ENCODE measurements around the gene TXNDC8. TPM values are rescaled to one million over a fixed set of nuclear protein-coding genes. Genes with fewer than 3 reads are reported as not detected.
"Not testable (repeated sequence)": the region's sequence is repeated elsewhere in the genome, so short reads cannot be mapped to it uniquely, and the experiment has no call there.

TXNDC8 gene
- total RNA-seq, 1 donor from 2014 or later, result not detected

- TF ChIP-seq, protein P1, sequence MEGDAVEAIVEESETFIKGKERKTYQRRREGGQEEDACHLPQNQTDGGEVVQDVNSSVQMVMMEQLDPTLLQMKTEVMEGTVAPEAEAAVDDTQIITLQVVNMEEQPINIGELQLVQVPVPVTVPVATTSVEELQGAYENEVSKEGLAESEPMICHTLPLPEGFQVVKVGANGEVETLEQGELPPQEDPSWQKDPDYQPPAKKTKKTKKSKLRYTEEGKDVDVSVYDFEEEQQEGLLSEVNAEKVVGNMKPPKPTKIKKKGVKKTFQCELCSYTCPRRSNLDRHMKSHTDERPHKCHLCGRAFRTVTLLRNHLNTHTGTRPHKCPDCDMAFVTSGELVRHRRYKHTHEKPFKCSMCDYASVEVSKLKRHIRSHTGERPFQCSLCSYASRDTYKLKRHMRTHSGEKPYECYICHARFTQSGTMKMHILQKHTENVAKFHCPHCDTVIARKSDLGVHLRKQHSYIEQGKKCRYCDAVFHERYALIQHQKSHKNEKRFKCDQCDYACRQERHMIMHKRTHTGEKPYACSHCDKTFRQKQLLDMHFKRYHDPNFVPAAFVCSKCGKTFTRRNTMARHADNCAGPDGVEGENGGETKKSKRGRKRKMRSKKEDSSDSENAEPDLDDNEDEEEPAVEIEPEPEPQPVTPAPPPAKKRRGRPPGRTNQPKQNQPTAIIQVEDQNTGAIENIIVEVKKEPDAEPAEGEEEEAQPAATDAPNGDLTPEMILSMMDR (IDR thresholded peaks at IDR 0.05), result no peak
- ATAC-seq (ENCODE audit: low read depth) (no peak), DNase-seq (no peak)
- peaks cover 7% of the 10 kb centered on the region for H3K27me3 Mint-ChIP-seq
- H3K9me3 Mint-ChIP-seq, result no peaks in the 10 kb centered on the region
- POLR2A ChIA-PET, result no interaction called here
- intact Hi-C loops (cut with micrococcal nuclease), result no loop called here
- no peaks in the 10 kb centered on the region for H3K36me3 Mint-ChIP-seq (ENCODE audit: low read depth)
- H3K4me1 Mint-ChIP-seq, result peaks cover 9% of the 10 kb centered on the region
- H3K27ac Mint-ChIP-seq, result no peak overlapping the region
- H3K4me3 Mint-ChIP-seq, result no peak overlapping the region
- CTCF ChIA-PET, result no interaction called here
Measured at GRCh38 chr9:110319781-110320492, 17.7 kb downstream of the TXNDC8 start.

GRCh38 chr9:110317911-110318310 lies 19.8 kb downstream of the TXNDC8 start:
- H3K27me3 Mint-ChIP-seq, result peaks cover 4% of the 10 kb centered on the region
- intact Hi-C loops (cut with micrococcal nuclease), result loop anchor here (2.0 kb wide), 1 partner anchor 61 kb away; the partner anchor contains the start of gene TXN
- ChIA-PET POLR2A (no interaction called here), CTCF (no interaction called here)
- H3K4me1 Mint-ChIP-seq, result peaks cover 9% of the 10 kb centered on the region
- DNase-seq, result no peak
- TF ChIP-seq, protein P1 (IDR thresholded peaks at IDR 0.05), result no peak
- no peak overlapping the region for H3K4me3 Mint-ChIP-seq
- H3K27ac Mint-ChIP-seq, result no peak overlapping the region
- ATAC-seq (ENCODE audit: low read depth), result no peak
- no peaks in the 10 kb centered on the region for H3K9me3 Mint-ChIP-seq
- no peaks in the 10 kb centered on the region for H3K36me3 Mint-ChIP-seq (ENCODE audit: low read depth)

GRCh38 chr9:110316261-110317075 lies 21.2 kb downstream of the TXNDC8 start:
- CTCF ChIA-PET, result no interaction called here
- no peak for DNase-seq
- peaks cover 9% of the 10 kb centered on the region for H3K4me1 Mint-ChIP-seq

DNA sequence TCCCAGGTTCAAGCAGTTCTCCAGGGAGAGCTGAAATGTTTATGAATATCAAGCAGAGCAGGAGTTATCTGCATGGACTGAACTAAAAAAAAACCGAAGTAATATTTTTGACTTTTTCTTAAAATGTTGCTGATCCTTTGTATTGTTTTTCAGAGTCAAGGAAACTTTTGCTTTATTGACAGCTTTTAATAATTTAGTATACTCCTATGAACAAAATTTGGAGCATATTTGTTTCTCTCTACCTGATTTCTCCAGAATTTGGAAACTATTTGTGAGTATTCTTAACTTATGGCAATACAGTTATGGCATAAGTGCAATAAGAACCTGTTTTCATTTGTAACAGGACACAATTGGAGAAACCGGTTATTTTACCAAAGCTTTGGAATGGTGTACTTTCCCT lies 25.7 kb downstream of the TXNDC8 start:
- POLR2A ChIA-PET, result not testable (repeated sequence)

More at GRCh38 chr9:110316261-110317075, 21.2 kb downstream of the TXNDC8 start:
- peak; percentile 87 for ATAC-seq (ENCODE audit: low read depth)
- Mint-ChIP-seq H3K9me3 (peaks cover 4% of the 10 kb centered on the region), H3K36me3 (ENCODE audit: low read depth) (no peaks in the 10 kb centered on the region), H3K27ac (peak overlapping the region; percentile 30), H3K4me3 (peak overlapping the region; percentile 76), H3K27me3 (no peaks in the 10 kb centered on the region)
- TF ChIP-seq, protein P1 (IDR thresholded peaks at IDR 0.05), result no peak
- intact Hi-C loops (cut with micrococcal nuclease), result loop anchor here (2.0 kb wide), 1 partner anchor 60 kb away; the partner anchor contains the start of gene TXN
- POLR2A ChIA-PET, result interaction anchor here (0.6 kb wide), 2 partner anchors 9 to 65 kb away, joined by 9 to 11 read pairs; no protein-coding TSS in a partner anchor

GRCh38 chr9:110309681-110310080 lies 28.0 kb downstream of the TXNDC8 start:
- ATAC-seq (ENCODE audit: low read depth) (no peak), DNase-seq (no peak)
- ChIA-PET POLR2A (no interaction called here), CTCF (no interaction called here)
- Mint-ChIP-seq H3K27ac (no peak overlapping the region), H3K4me3 (no peak overlapping the region), H3K36me3 (ENCODE audit: low read depth) (no peaks in the 10 kb centered on the region), H3K4me1 (peaks cover 9% of the 10 kb centered on the region), H3K27me3 (peaks cover 2% of the 10 kb centered on the region), H3K9me3 (peaks cover 4% of the 10 kb centered on the region)
- TF ChIP-seq, protein P1 (IDR thresholded peaks at IDR 0.05), result no peak
- intact Hi-C loops (cut with micrococcal nuclease), result no loop called here

More for the DNA sequence above, 25.7 kb downstream of the TXNDC8 start:
- intact Hi-C loops (cut with micrococcal nuclease); H3K9me3 Mint-ChIP-seq; CTCF ChIA-PET; ATAC-seq (ENCODE audit: low read depth); DNase-seq; H3K27ac Mint-ChIP-seq; H3K4me3 Mint-ChIP-seq; H3K36me3 Mint-ChIP-seq (ENCODE audit: low read depth); H3K27me3 Mint-ChIP-seq: not testable (repeated sequence)
- peaks cover 18% of the 10 kb centered on the region for H3K4me1 Mint-ChIP-seq

Measured in activated B cell treated with CpG ODN at 0.5 μM for 24 hours (primary cell).